ENCODE measurements around the gene TIGAR. TPM values are rescaled to one million over a fixed set of nuclear protein-coding genes. Genes with fewer than 3 reads are reported as not detected.
A peak's percentile ranks its signal among the peaks of the same experiment; 100 is the strongest.

The TIGAR gene
- total RNA-seq, 2 experiments from 2014 or later = 5.3 to 7.1 TPM

DNA sequence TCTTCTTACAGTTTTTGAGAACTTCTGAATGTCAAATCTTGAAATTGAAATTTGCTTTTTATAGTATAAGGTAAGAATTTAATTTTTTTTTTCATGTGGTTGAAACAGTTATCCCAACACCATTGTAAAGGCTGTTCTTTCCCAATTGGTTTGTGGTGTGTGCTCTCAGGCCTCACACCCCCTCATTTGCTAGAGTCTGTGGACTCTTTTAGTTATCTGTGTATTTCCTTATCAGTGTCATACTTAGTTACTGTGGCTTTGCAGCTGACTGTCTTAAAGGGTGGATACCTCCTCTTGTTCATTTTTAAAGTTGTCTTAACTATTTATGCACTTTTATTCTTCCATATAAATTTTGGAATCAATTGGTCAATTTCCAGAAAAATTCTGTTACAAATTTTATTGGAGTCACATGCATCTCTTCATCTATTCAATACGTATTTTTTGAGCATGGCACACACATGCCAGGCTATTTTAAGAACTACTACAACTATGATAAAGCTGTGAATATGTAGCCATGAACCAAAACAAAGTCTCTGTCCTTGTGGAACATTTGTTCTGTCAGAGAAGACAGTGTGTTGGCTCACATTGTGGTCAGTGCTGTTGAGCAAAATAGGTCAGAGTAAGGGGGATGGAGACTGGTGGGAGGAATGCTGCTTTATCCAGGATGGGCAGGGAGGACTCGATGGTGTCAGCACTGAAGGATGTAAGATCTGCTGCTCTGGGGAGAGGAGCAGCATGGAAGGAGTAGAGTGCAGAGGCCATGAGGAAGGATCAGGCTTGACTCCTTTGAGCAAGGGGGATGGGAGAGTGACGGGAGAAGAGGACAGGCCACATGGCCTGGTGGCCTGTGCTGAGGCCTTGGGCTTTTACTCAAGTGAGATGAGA, 34.4 kb downstream of the TIGAR start:
- ChIA-PET CTCF (interaction anchor here (1.1 kb wide), 1 partner anchor 403 kb away, joined by 4 read pairs; no protein-coding TSS in a partner anchor), POLR2A (no interaction called here)
- no peaks in the 10 kb centered on the region for H3K27me3 ChIP-seq (ENCODE audit: control insufficient read depth in 1 of 2, insufficient read depth in 2 of 2, low read length in 2 of 2)
- Mint-ChIP-seq H3K27ac (no peak overlapping the region), H3K4me1 (ENCODE audit: low read depth) (peaks cover 6% of the 10 kb centered on the region), H3K4me3 (no peak overlapping the region), H3K9me3 (no peaks in the 10 kb centered on the region), H3K27me3 (no peaks in the 10 kb centered on the region), H3K36me3 (ENCODE audit: low read depth) (peaks cover 21% of the 10 kb centered on the region)
- intact Hi-C loops (cut with DNase I, micrococcal nuclease) = loop anchor here (2.0 to 10.0 kb wide), 4 partner anchors 289 to 499 kb away; partner anchors contain the start of genes AKAP3 (in 1 of the 2) and NDUFA9 (in 1 of the 2)
- peaks cover 12% of the 10 kb centered on the region for H3K36me3 ChIP-seq (ENCODE audit: insufficient read depth, low read length)
- no peak overlapping the region for H3K27ac ChIP-seq (ENCODE audit: low read depth in 1 of 2, low read length in 2 of 2)
- H3K4me1 ChIP-seq (ENCODE audit: insufficient read depth, low read length) = peaks cover 3% of the 10 kb centered on the region
- H3K9me3 ChIP-seq (ENCODE audit: control insufficient read depth in 1 of 2, insufficient read depth in 1 of 2, low read length in 2 of 2) = no peaks in the 10 kb centered on the region
- TF ChIP-seq, protein P1, sequence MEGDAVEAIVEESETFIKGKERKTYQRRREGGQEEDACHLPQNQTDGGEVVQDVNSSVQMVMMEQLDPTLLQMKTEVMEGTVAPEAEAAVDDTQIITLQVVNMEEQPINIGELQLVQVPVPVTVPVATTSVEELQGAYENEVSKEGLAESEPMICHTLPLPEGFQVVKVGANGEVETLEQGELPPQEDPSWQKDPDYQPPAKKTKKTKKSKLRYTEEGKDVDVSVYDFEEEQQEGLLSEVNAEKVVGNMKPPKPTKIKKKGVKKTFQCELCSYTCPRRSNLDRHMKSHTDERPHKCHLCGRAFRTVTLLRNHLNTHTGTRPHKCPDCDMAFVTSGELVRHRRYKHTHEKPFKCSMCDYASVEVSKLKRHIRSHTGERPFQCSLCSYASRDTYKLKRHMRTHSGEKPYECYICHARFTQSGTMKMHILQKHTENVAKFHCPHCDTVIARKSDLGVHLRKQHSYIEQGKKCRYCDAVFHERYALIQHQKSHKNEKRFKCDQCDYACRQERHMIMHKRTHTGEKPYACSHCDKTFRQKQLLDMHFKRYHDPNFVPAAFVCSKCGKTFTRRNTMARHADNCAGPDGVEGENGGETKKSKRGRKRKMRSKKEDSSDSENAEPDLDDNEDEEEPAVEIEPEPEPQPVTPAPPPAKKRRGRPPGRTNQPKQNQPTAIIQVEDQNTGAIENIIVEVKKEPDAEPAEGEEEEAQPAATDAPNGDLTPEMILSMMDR (IDR thresholded peaks at IDR 0.05) = no peak
- ATAC-seq (ENCODE audit: poor library complexity) = no peak
- no peak for DNase-seq
- H3K4me3 ChIP-seq (ENCODE audit: low read length) = no peak overlapping the region

DNA sequence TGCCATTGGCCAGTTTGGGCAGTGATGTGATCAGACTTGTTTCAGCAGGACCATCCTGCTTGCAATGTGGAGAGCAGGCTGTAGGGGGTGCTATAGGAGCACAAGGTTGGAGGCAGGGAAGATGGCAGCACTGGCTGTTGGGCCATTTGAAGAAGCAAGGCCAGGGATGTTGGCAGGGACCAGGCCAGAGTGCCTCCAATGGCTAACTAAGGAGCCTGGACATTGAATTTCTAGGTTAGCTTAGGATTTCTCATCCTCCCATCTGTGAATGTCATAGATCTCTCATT, 35.0 kb downstream of the TIGAR start:
- TF ChIP-seq, protein P1 (IDR thresholded peaks at IDR 0.05) = peak; percentile 22
- H3K36me3 ChIP-seq (ENCODE audit: insufficient read depth, low read length) = peaks cover 12% of the 10 kb centered on the region
- no peaks in the 10 kb centered on the region for H3K9me3 ChIP-seq (ENCODE audit: control insufficient read depth in 1 of 2, insufficient read depth in 1 of 2, low read length in 2 of 2)
- intact Hi-C loops (cut with DNase I, micrococcal nuclease) = loop anchor here (2.0 to 10.0 kb wide), 4 partner anchors 289 to 499 kb away; partner anchors contain the start of genes AKAP3 (in 1 of the 2) and NDUFA9 (in 1 of the 2)
- DNase-seq (peak in 13 of 14 experiments; percentile 7 to 57 (median 29)), ATAC-seq (ENCODE audit: poor library complexity) (peak; percentile 32)
- no peaks in the 10 kb centered on the region for H3K9me3 Mint-ChIP-seq
- H3K27me3 ChIP-seq (ENCODE audit: control insufficient read depth in 1 of 2, insufficient read depth in 2 of 2, low read length in 2 of 2) = no peaks in the 10 kb centered on the region
- H3K4me3 ChIP-seq (ENCODE audit: low read length) = no peak overlapping the region
- peaks cover 3% of the 10 kb centered on the region for H3K4me1 ChIP-seq (ENCODE audit: insufficient read depth, low read length)
- H3K27ac Mint-ChIP-seq = no peak overlapping the region
- no peak overlapping the region for H3K27ac ChIP-seq (ENCODE audit: low read depth in 1 of 2, low read length in 2 of 2)
- H3K4me1 Mint-ChIP-seq (ENCODE audit: low read depth) = peaks cover 6% of the 10 kb centered on the region
- ChIA-PET CTCF (no interaction called here), POLR2A (no interaction called here)
- H3K27me3 Mint-ChIP-seq = no peaks in the 10 kb centered on the region
- peaks cover 17% of the 10 kb centered on the region for H3K36me3 Mint-ChIP-seq (ENCODE audit: low read depth)
- H3K4me3 Mint-ChIP-seq = no peak overlapping the region

DNA sequence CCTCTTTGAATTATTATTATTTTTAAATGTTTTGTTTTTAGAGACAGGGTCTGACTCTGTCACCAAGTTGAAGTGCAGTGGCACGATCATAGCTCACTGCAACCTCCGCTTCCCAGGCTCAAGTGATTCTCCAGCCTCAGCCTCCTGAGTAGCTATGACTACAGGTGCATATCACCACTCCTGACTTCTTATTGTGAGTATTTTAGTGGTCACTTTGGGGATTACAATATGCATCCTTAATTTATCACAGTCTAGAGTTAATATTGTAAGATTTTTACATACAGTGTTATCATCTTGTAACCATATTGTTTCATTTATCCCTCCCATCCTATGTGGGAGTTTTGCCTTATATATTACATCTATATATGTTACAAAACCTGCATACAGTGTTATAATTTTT, 45.1 kb downstream of the TIGAR start:
- POLR2A ChIA-PET = no interaction called here
- ATAC-seq (ENCODE audit: poor library complexity) = no peak
- Histone ChIP-seq H3K4me1 (ENCODE audit: insufficient read depth, low read length) (no peaks in the 10 kb centered on the region), H3K9me3 (ENCODE audit: control insufficient read depth in 1 of 2, insufficient read depth in 1 of 2, low read length in 2 of 2) (peaks cover 0 to 6% of the 10 kb centered on the region in 2 experiments), H3K36me3 (ENCODE audit: insufficient read depth, low read length) (no peaks in the 10 kb centered on the region), H3K4me3 (ENCODE audit: low read length) (no peak overlapping the region), H3K27me3 (ENCODE audit: control insufficient read depth in 1 of 2, insufficient read depth in 2 of 2, low read length in 2 of 2) (peaks cover 6 to 15% of the 10 kb centered on the region in 2 experiments), H3K27ac (ENCODE audit: low read depth in 1 of 2, low read length in 2 of 2) (no peak overlapping the region)
- CTCF ChIA-PET = interaction anchor here (1.5 kb wide), 1 partner anchor 9 kb away, joined by 3 read pairs; no protein-coding TSS in a partner anchor
- H3K36me3 Mint-ChIP-seq (ENCODE audit: low read depth) = no peaks in the 10 kb centered on the region
- no peak overlapping the region for H3K27ac Mint-ChIP-seq
- H3K4me1 Mint-ChIP-seq (ENCODE audit: low read depth) = no peaks in the 10 kb centered on the region
- DNase-seq = no peak
- no peaks in the 10 kb centered on the region for H3K9me3 Mint-ChIP-seq
- no peak overlapping the region for H3K4me3 Mint-ChIP-seq
- intact Hi-C loops (cut with DNase I, micrococcal nuclease) = no loop called here
- TF ChIP-seq, protein P1 (IDR thresholded peaks at IDR 0.05) = no peak
- peaks cover 39% of the 10 kb centered on the region for H3K27me3 Mint-ChIP-seq
